Measurements from ENCODE around the gene KCTD17.

The KCTD17 gene

DNA sequence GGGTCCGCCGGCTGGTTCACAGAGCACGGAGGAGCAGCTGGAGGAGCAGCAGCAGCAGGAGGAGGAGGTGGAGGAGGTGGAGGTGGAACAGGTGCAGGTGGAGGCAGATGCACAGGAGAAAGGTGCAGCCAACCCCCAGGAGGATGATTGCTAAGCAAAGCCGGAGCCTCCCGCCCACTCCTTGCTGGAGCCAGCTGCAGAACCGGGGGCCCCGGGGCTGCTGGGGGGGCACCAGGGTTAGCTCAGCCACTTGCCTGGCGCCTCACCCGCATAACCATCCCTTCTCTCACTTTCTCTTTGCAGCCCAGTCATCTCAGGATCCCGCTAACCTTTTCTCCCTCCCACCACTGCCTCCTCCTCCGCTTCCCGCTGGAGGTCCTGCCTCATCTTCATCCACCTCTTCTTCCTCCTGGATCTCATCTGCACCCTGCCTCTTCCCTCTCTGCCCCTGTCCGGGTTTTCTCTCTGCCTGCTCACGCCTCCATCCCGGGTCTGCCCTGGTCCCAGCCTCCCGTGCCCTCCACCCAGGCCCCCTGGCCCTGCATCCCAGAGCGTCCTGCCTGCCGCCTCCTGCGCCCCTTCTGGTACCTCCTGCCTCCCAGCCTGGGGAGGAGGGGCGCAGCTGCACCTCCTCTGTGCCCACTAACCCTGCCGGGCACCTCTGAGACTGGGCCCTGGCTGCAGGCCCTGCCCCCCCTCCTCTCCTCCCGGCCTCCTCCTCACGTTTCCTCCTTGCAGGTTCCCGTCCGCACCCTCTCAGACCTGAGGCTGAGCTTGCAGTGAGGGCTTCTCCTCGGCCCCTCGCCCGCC is 9.5 kb downstream of the KCTD17 start:
- H3K36me3 Mint-ChIP-seq: peaks cover 55% of the 10 kb centered on the region
- no peaks in the 10 kb centered on the region for H3K27me3 Mint-ChIP-seq
- peak overlapping the region; percentile 41 for H3K27ac Mint-ChIP-seq
- ATAC-seq: peak; percentile 65
- peaks cover 27% of the 10 kb centered on the region for H3K4me1 Mint-ChIP-seq
- no peak overlapping the region for H3K4me3 Mint-ChIP-seq
- no peaks in the 10 kb centered on the region for H3K9me3 Mint-ChIP-seq

DNA sequence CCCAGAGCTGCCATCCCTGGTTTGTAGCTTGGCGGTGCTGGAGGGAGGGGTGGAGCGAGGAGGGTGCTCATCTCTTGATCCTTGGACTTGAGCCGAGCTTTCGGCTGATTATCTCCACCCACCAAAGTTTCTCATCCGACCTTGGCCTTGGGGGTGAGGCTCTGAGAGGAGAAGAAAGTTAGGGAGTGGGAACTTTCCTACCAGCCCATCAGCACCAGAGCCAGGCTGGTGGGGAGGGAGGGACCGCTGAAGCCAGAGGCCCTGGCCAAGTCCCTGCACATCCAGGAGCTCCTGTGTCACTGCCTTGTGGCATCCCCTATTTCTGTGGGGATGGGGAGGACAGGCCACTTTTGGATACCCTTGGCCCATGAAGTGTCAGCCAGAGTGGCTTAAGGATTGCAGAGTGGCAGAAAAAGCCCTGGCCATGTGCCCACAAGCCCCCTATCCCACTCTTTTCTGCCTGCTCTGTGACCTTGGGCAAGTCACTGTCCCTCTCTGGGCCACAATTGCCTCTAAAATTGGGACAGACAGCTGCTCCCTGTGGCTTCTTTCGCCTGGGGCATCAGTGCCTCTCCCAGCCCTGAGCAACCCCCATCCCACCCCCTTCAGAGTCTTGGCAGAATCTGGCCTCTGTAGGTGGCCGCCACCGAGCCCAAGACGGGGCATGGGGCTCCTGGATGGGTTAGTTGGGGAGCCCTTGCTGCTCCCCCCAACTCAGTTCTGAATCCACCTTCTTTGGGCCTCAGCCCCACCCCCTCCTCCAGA is 10.3 kb downstream of the KCTD17 start:
- peaks cover 50% of the 10 kb centered on the region for H3K36me3 Mint-ChIP-seq
- H3K4me1 Mint-ChIP-seq: peaks cover 27% of the 10 kb centered on the region
- H3K4me3 Mint-ChIP-seq: no peak overlapping the region
- peak overlapping the region; percentile 41 for H3K27ac Mint-ChIP-seq
- no peak for ATAC-seq
- H3K9me3 Mint-ChIP-seq: no peaks in the 10 kb centered on the region
- peaks cover 3% of the 10 kb centered on the region for H3K27me3 Mint-ChIP-seq

DNA sequence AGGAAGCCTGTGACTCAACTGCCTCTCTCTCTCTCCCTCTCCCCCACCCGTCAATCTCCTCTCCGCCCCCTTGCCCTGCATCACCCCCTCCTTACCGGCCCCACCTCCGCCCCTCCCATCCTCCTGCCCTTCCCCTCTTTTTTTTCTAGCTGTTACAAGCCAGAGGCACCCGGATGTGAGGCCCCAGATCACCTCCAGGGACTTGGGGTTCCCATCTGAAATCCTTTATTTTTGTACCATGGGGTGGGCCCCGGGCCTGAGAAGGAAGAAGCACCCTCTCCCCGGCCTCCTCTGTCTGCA is 10.8 kb downstream of the KCTD17 start:
- Mint-ChIP-seq H3K36me3 (peaks cover 45% of the 10 kb centered on the region), H3K27me3 (peaks cover 8% of the 10 kb centered on the region), H3K4me3 (no peak overlapping the region), H3K4me1 (peaks cover 27% of the 10 kb centered on the region), H3K9me3 (no peaks in the 10 kb centered on the region), H3K27ac (peak overlapping the region; percentile 26)
- ATAC-seq: no peak

- peaks cover 13% of the 10 kb centered on the region for H3K27me3 Mint-ChIP-seq
- no peaks in the 10 kb centered on the region for H3K9me3 Mint-ChIP-seq
- H3K36me3 Mint-ChIP-seq: peaks cover 40% of the 10 kb centered on the region
- no peak for ATAC-seq
- H3K4me3 Mint-ChIP-seq: no peak overlapping the region
- peaks cover 27% of the 10 kb centered on the region for H3K4me1 Mint-ChIP-seq
- H3K27ac Mint-ChIP-seq: peak overlapping the region; percentile 26
Measured at GRCh38 chr22:37062702-37063381, 11.3 kb downstream of the KCTD17 start.

GRCh38 chr22:37063431-37064420 is 12.2 kb downstream of the KCTD17 start:
- Mint-ChIP-seq H3K9me3 (no peaks in the 10 kb centered on the region), H3K27me3 (peaks cover 21% of the 10 kb centered on the region), H3K36me3 (peaks cover 37% of the 10 kb centered on the region), H3K4me1 (peaks cover 27% of the 10 kb centered on the region), H3K27ac (no peak overlapping the region), H3K4me3 (no peak overlapping the region)
- no peak for ATAC-seq

DNA sequence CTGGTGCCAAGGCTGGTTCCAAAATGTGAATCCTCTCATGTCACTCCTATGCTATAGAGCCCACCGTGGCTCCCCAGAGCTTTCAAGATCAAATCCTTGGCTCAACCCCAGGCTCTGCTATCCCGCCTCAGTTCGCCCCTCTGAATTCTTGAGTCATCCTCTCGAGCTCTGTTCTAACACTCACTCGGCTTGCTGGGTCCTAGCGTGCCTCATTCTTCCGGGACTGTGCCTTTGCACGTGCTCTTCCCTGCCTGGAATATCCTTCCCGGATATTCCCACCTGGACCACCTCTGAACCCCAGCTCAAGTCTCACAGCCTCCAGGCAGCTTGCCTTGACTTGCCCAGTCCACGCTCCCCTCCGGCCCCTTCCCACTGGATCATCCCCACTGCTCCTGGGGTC is 13.0 kb downstream of the KCTD17 start:
- Mint-ChIP-seq H3K9me3 (no peaks in the 10 kb centered on the region), H3K27ac (no peak overlapping the region), H3K27me3 (peaks cover 24% of the 10 kb centered on the region), H3K4me1 (peaks cover 27% of the 10 kb centered on the region), H3K4me3 (no peak overlapping the region), H3K36me3 (peaks cover 36% of the 10 kb centered on the region)
- ATAC-seq: no peak

DNA sequence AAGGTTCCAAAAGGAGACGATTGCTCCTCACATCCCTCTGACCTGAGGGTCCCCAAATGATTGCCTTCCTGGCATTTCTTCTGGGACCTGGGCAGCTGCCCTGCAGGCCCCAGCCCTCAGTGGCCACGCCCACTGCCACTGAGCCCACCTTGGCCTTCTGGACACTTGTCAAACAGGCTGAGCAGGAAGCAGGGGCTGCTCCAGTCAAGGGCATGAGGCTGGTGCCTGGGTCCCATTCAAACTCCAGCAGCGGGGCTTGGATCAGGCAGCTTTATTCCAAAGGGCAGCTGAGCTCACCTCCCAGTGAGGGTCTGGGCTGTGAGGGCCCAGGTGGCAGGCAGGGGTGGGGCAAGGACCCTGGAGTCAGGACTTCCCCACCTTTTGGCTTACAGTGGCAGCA is 13.6 kb downstream of the KCTD17 start:
- Mint-ChIP-seq H3K9me3 (no peaks in the 10 kb centered on the region), H3K4me1 (peaks cover 27% of the 10 kb centered on the region), H3K36me3 (peaks cover 30% of the 10 kb centered on the region), H3K27me3 (peaks cover 31% of the 10 kb centered on the region), H3K4me3 (no peak overlapping the region), H3K27ac (no peak overlapping the region)
- ATAC-seq: no peak

GRCh38 chr22:37065961-37066360 is 14.4 kb downstream of the KCTD17 start:
- H3K4me3 Mint-ChIP-seq: no peak overlapping the region
- no peak overlapping the region for H3K27ac Mint-ChIP-seq
- H3K36me3 Mint-ChIP-seq: peaks cover 22% of the 10 kb centered on the region

DNA sequence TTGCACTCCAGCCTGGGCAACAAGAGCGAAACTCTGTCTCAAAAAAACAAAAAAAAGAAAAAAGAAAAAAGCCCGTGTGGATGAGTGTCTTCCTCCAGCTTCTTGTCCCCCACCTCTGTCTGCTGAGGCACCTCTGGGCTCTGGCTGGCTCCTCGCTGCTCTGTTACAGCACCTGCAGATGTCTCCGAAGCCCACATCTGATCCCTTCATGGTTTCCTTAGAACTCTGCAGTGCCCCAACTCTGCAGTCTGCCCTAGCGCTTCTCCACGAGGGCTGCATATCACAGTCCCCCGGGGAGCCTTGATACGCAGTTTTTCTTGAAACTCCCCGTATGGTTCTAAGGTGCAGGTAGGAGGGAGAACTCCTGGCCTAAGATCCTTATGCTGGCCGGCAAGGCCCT is 15.9 kb downstream of the KCTD17 start:
- H3K27ac Mint-ChIP-seq: no peak overlapping the region
- peaks cover 8% of the 10 kb centered on the region for H3K4me1 Mint-ChIP-seq
- peaks cover 39% of the 10 kb centered on the region for H3K27me3 Mint-ChIP-seq
- no peak overlapping the region for H3K4me3 Mint-ChIP-seq
- H3K36me3 Mint-ChIP-seq: peaks cover 15% of the 10 kb centered on the region
- no peak for ATAC-seq
- no peaks in the 10 kb centered on the region for H3K9me3 Mint-ChIP-seq

More at GRCh38 chr22:37065961-37066360, 14.4 kb downstream of the KCTD17 start:
- Mint-ChIP-seq H3K9me3 (no peaks in the 10 kb centered on the region), H3K4me1 (peaks cover 20% of the 10 kb centered on the region), H3K27me3 (peaks cover 39% of the 10 kb centered on the region)
- ATAC-seq: no peak

DNA sequence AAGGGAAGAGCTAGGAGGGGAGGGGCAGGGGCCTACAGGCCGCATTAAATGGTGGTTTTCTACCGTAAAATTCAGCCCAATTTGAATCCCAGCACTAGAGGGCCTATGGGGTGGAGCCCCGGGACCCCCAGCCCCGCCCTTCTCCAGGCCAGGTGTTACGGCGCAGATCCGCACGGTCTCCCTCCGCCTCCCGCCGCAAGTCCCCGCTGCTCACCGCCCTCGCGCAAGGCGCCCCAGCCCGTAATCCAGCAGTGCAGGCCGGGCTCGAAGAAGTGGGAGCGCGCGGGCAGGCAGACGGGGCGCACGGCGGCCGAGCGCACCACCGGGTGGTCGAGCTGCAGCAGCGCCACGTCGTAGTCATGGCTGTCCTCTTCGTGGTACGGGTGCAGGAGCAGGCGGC is 17.3 kb downstream of the KCTD17 start:
- Mint-ChIP-seq H3K4me1 (no peaks in the 10 kb centered on the region), H3K27me3 (peaks cover 39% of the 10 kb centered on the region), H3K36me3 (peaks cover 10% of the 10 kb centered on the region), H3K4me3 (no peak overlapping the region), H3K27ac (no peak overlapping the region), H3K9me3 (no peaks in the 10 kb centered on the region)
- ATAC-seq: no peak

DNA sequence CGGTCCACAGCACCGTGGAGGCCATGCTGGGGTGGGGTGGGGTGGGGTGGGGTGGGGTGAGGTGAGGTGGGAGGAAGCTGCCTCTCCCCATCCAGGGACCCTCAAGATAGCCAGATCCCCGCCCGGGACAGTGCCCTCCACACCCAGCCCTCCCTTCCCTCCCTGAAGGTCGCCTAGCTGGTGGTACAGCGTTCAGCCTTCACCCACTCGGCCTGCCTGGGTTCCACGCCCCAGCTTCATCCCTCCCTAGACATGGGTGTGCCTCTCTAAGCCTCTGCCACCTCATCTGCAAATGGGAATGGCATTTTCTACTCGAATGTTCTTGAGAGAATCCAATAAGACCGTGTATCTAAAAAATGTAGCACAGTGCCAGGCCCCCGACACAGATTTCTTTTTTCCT is 17.8 kb downstream of the KCTD17 start:
- H3K27me3 Mint-ChIP-seq: peaks cover 43% of the 10 kb centered on the region
- ATAC-seq: no peak
- no peaks in the 10 kb centered on the region for H3K4me1 Mint-ChIP-seq
- H3K9me3 Mint-ChIP-seq: no peaks in the 10 kb centered on the region
- H3K4me3 Mint-ChIP-seq: no peak overlapping the region
- no peak overlapping the region for H3K27ac Mint-ChIP-seq
- H3K36me3 Mint-ChIP-seq: peaks cover 6% of the 10 kb centered on the region

- H3K27me3 Mint-ChIP-seq: peaks cover 47% of the 10 kb centered on the region
- H3K4me3 Mint-ChIP-seq: no peak overlapping the region
- H3K9me3 Mint-ChIP-seq: no peaks in the 10 kb centered on the region
- H3K36me3 Mint-ChIP-seq: peaks cover 2% of the 10 kb centered on the region
- ATAC-seq: no peak
- H3K27ac Mint-ChIP-seq: no peak overlapping the region
- no peaks in the 10 kb centered on the region for H3K4me1 Mint-ChIP-seq
Measured at GRCh38 chr22:37069719-37070118, 18.2 kb downstream of the KCTD17 start.

- no peak overlapping the region for H3K4me3 Mint-ChIP-seq
- no peaks in the 10 kb centered on the region for H3K9me3 Mint-ChIP-seq
- ATAC-seq: no peak
- H3K36me3 Mint-ChIP-seq: no peaks in the 10 kb centered on the region
- no peak overlapping the region for H3K27ac Mint-ChIP-seq
- H3K4me1 Mint-ChIP-seq: no peaks in the 10 kb centered on the region
- peaks cover 53% of the 10 kb centered on the region for H3K27me3 Mint-ChIP-seq
Measured at GRCh38 chr22:37070334-37070733, 18.8 kb downstream of the KCTD17 start.

GRCh38 chr22:37070744-37071143 is 19.2 kb downstream of the KCTD17 start:
- H3K27me3 Mint-ChIP-seq: peaks cover 57% of the 10 kb centered on the region
- no peak overlapping the region for H3K4me3 Mint-ChIP-seq
- H3K36me3 Mint-ChIP-seq: no peaks in the 10 kb centered on the region
- H3K9me3 Mint-ChIP-seq: no peaks in the 10 kb centered on the region
- ATAC-seq: no peak
- H3K27ac Mint-ChIP-seq: no peak overlapping the region
- no peaks in the 10 kb centered on the region for H3K4me1 Mint-ChIP-seq

Measured in stimulated activated memory B cell treated with anti-CD40 and anti-IgM and Interleukin-4, amounts not matched to agents 10 μg/mL and 1 μg/mL and 100 μg/mL, for 72 hours (primary cell).